GM21825 (cell line): Measurements from ENCODE around the gene EAF1.
"Not testable (repeated sequence)": the region's sequence is repeated elsewhere in the genome, so short reads cannot be mapped to it uniquely, and the experiment has no call there.

ENCODE experiments used
- ATAC-seq: cut with Tn5 transposase; IDR thresholded peaks from one replicate; pipeline ENCODE4 v1.9.1; 2021; ENCODE audit warnings: mild to moderate bottlenecking, moderate library complexity; ENCODE audit not compliant: unreplicated experiment

Gene EAF1

DNA sequence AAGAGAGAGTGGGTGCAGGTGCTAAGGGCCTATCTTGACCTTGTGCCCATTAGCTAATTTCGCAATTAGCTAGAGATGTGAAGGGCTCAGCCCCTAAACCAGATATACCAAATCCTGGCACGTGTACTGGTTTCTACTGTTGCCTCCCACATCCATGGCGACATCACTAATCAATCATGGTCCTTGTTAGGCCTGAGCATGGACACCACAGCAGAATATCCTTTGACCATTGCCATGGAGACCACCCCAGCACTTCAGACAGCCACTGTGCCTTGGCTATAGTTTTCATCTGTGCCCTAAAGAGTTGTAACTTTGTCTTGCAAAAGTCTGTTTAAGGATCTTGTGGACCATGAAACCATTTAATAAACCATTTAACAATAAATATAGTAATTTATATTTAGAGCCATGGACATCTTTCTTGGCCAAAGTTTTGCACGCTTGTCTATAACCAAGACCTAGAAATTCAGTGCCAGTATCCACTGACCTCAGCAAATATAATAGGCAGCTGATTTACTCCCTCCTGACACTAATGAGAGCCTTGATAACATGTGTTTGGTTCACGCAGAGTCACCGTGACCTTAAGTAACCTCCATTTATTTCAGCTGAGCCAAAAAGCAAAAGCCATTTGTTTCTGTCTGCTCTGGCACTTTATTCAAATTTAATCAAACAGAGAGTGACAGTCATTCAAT, 50.7 kb downstream of the EAF1 start:
- ATAC-seq = no peak

GRCh38 chr3:15478640-15478979, 51.2 kb downstream of the EAF1 start:
- ATAC-seq = no peak

DNA sequence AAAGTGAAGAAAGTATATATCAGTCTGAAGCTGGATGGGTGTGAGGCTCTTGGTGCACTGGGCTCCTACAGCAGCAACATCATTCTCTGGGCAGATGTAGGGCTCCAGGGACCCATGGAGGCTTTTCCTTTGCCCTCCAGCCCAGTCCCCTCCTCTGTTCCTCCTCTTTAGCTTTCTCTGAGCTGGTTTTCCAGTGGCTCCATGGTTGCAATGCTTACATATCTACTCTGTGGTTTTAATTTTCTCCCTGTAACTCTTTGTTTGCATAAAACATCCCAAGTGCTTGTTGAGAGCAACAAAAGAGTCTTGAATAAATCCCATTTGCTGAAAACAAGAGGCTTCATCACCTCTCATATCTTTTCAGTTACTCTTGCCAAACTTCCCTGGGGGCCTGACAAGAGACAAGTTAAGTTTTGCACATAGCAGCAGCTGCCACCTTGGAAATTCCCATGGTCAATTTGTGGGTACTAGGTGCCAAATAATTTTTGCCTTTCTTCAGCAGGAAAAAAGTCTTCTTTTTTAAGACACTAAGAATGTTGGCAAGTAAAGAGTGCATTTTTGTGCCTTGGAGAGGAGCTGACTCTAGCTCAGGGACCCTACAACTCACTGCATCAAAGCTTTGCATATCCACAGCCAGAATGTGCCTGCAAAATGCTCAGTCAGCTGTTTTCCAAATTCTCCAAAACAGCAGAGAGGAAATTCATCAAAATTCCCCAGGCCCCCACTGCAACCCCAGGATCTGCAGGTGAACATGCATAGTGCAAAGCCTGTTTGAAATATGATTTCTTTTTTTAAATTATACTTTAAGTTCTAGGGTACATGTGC, 52.2 kb downstream of the EAF1 start:
- ATAC-seq = no peak

DNA sequence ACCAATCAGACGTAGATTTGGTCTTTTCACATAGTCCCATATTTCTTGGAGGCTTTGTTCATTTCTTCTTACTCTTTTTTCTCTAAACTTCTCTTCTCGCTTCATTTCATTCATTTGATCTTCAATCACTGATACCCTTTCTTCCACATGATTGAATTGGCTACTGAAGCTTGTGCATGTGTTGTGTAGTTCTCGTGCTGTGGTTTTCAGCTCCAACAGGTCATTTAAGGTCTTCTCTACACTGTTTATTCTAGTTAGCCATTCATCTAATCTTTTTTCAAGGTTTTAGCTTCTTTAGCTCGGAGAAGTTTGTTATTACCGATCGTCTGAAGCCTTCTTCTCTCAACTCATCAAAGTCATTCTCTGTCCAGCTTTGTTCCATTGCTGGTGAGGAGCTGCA, 57.2 kb downstream of the EAF1 start:
- not testable (repeated sequence) for ATAC-seq

- ATAC-seq = no peak
Measured at GRCh38 chr3:15486020-15486419, 58.6 kb downstream of the EAF1 start.

- ATAC-seq = no peak
Measured at GRCh38 chr3:15486979-15487378, 59.6 kb downstream of the EAF1 start.

DNA sequence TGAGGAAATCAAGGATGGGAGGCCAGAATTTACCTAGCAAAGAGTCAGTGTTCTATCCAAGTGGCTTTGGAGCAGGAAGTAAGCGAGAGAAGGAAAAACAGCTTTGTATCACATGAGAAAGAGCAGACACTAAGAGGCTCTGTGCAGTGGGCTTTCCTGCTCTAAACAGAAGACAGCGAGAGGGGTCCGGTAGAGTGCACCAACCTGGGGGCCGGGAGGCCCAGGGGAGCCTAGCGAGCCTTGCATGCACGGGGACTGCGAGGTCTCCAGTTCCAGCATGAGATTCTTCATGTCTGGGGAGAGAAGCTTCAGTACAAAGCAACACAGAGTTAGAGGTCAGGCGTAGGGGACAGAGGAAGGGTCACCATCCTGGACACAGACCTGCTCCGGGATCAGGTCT, 60.6 kb downstream of the EAF1 start:
- ATAC-seq = no peak

DNA sequence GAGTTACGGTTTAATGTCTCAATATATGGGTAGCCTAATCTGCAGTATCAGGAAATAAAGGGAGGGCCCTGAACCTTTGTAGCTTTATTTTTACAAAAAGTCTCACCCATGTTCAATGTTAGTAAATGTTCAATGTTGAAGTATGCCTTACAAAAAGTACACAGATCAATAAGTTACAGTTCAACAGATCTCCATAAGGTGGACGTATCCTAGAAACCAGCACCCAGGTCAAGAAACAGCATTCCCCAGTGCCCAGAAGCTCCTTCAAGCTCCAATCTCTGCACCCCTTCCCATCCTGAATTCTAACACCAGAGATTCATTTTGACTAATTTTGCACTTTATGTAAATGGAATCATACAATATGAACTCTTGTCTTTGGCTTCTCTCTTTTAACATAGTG, 62.8 kb downstream of the EAF1 start:
- ATAC-seq = no peak

GRCh38 chr3:15491143-15491542, 63.7 kb downstream of the EAF1 start:
- ATAC-seq = no peak
